Heart left ventricle (tissue), 13 donors: ENCODE data around the gene SRP54.

Source experiments
- CTCF ChIP-seq, 12 donors: fragments of 200-600 bp; sonication (generic) in 4 of 12; IDR thresholded peaks; one replicate each; pipeline versions ENCODE4 v1.5.0 to v1.8.0; 2018 to 2022; ENCODE audit warnings: antibody characterized with exemption in 12 of 12, mild to moderate bottlenecking in 5 of 12
- POLR2A ChIP-seq, 2 donors: fragments of 450-650 bp; IDR thresholded peaks; one replicate each; pipeline ENCODE4 v1.6.1; 2017; ENCODE audit warnings: antibody characterized with exemption in 2 of 2, mild to moderate bottlenecking in 2 of 2, moderate library complexity in 2 of 2
- donor health status: ischemic (EF 13 %, LVEDD 7.1; RV severe dilation, severe dysfunction).
- donor health status: DM: no; HTN: yes; CAD: no.
- donor health status: DM: no; HTN: no; CAD: no.
- donor health status: ischemic (EF 25% LVEDD 6.9; RV normal size, moderate dysfunction).
- donor health status: ischemic (EF 25% LVEDD 5.7; RV mildly dilated, moderate dysfunction).
- donor health status: ischemic (EF 35%, LVEDD 5.7; RV mildly dilated, moderate dysfunction).
- donor health status: nonischemic (EF 11% LVEDD 7.7; RV severe dilation, severe dysfunction).
- donor health status: DM: yes; HTN: yes; CAD: no.
- donor health status: PGD.
- donor health status: ischemic (EF 29% LVEDD 5.4; RV normal size, mild dysfunction).
- donor health status: nonischemic (EF 23%, LVEDD 6.1; RV moderate dilation, normal function).

DNA sequence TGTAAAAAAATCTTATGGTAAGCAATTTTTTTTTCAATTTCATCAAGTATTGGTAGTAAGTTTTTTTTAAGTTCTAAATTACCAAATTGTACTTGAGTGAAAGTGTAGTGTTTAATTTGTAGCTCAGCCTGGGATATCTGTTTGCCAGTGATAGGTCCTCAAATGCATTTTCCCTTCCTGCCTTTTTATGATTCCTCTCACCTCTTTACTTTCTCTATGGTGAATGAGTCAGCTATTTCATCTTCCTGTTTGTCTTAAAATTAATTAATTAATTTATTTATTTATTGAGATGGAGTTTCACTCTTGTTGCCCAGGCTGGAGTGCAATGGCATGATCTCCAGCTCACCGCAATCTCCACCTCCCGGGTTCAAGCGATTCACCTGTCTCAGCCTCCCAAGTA, 10.6 kb downstream of the SRP54 start:
- TF ChIP-seq CTCF (IDR thresholded peaks at IDR 0.05) (no peak), POLR2A (IDR thresholded peaks at IDR 0.05) (no peak)
